Fibroblast of skin of right biceps (primary cell): ENCODE results near the gene BCL2L12.
"Not testable (repeated sequence)": the region's sequence is repeated elsewhere in the genome, so short reads cannot be mapped to it uniquely, and the experiment has no call there.

Experiments
- DNase-seq: peaks from one replicate; pipeline ENCODE4 v3.0.0-alpha.2; 2013

BCL2L12 gene, protein sequence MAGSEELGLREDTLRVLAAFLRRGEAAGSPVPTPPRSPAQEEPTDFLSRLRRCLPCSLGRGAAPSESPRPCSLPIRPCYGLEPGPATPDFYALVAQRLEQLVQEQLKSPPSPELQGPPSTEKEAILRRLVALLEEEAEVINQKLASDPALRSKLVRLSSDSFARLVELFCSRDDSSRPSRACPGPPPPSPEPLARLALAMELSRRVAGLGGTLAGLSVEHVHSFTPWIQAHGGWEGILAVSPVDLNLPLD

GRCh38 chr19:49665351-49666119 is at the start of gene BCL2L12, which contains the start of gene IRF3:
Gene BCL2L12 (plus strand): TSS chr19:49665933. CDS start chr19:49666693, 760 bp downstream.
Gene IRF3 (minus strand): TSS chr19:49665857. CDS start chr19:49664838, 1,019 bp downstream.
- peak; percentile 95 for DNase-seq

DNA sequence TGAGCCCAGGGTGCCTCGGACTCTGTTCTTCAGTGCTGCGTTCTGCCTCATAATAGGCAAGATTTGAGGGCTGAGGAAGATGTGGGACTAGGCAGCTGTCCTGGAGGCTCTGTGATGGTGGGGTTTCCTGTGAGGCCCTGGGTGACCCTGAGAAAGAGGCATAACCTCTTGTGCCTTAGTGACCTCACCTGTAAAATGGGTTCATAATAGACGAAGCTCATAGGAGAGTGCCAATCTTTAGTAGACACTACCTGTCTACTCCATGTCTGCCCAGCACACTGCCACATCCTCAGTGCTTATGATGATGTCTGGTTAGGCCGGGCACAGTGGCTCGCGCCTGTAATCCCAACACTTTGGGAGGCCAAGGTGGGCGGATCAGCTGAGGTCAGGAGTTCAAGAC is 49.2 kb upstream of the BCL2L12 start:
- no peak for DNase-seq

- DNase-seq: no peak
Measured at GRCh38 chr19:49616945-49617344, 48.8 kb upstream of the BCL2L12 start.

- DNase-seq: not testable (repeated sequence)
Measured at GRCh38 chr19:49617860-49618259, 47.9 kb upstream of the BCL2L12 start.

- no peak for DNase-seq
Measured at GRCh38 chr19:49624967-49625910, 40.5 kb upstream of the BCL2L12 start.

GRCh38 chr19:49626226-49626625 is 39.5 kb upstream of the BCL2L12 start:
- no peak for DNase-seq

DNA sequence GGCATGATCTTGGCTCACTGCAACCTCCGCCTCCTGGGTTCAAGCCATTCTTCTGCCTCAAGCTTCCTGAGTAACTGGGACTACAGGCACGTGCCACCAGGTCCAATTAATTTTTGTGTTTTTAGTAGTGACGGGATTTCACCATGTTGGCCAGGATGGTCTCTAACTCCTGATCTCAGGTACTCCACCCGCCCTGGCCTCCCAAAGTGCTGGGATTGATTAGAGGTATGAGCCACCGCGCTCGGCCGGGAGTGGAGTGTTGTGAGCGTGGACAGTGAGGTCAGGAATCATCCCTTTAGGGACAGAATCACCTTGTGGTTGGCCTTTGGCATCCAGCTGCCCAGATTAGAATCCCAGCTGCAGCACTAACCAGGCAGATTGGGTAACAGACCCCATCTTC is 36.1 kb upstream of the BCL2L12 start:
- DNase-seq: no peak

GRCh38 chr19:49631014-49631588 is 34.6 kb upstream of the BCL2L12 start:
- no peak for DNase-seq

DNA sequence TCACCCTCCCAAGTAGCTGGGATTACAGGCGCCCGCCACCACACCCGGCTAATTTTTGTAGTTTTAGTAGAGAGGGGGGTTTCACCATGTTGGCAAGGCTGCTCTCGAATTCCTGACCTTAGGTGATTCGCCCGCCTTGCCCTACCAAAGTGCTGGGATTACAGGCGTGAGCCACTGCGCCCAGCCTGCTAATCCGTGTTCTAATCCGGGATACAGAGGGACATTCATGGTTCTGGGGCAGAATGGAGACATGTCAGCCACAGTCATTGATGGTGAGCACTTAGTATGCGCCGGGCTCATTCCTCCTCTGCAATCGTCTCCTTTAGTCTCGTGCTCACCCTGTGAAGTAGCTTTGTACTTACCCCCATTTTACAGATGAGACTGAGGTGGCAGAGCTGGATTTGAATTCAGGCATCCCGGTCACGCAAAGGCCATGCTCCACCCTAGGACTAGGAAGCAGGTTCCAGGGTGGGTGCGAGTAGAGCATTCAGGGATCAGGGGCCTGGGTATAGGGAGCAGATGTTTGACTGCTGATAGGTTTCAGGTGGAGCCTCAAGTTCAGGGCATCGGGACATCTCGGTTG is 34.0 kb upstream of the BCL2L12 start:
- no peak for DNase-seq

GRCh38 chr19:49632576-49632975 is 33.2 kb upstream of the BCL2L12 start:
- no peak for DNase-seq

DNA sequence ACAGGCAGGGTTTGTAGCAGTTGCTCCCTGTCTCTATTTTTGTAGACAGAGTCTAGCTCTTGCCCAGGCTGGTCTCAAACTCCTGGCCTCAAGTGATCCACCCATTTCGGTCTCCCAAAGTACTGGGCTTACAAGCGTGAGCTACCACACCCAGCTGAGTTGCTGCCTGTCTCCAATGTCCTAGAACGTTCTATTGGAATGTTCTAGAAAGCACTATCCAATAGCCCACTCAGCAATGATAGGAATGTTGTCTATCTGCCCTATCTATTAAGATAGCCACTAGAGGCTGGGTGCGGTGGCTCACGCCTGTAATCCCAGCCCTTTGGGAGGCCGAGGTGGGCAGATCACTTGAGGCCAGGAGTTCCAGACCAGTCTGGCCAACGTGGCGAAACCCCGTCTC is 32.5 kb upstream of the BCL2L12 start:
- DNase-seq: not testable (repeated sequence)

- no peak for DNase-seq
Measured at GRCh38 chr19:49635530-49636232, 30.1 kb upstream of the BCL2L12 start.

DNA sequence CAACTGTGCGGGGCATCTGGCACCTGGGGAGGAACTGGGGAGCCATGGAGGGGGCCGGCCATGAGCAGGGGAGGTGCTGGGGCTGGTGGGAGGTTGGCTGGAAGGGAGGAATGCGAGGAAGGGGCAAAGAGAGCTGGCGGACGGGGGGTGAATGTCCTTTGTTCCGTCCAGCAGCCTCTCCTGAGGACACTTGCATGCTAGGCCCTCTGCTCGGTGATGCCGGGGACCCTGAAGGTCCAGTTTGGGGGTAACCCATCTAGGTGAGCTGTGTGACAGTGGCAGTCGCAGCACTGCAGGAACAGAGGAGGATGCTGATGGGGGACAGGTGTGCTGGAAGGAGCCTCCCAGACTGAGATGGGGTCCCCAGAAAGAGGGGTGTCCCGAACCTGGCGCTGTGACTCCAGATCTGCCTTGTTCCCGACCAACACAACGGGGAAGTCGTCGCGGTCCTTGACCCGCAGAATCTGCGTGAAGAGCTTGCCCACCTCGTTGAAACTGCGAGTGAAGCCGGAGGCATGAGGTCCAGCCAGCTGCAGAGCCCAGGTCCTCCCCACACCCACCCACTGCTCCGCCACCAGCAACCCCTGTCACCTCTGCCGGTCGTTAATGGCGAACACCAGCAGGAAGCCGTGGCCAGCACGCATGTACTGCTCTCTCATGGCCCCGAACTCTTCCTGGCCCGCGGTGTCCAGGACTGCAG is 29.4 kb upstream of the BCL2L12 start:
- no peak for DNase-seq

DNA sequence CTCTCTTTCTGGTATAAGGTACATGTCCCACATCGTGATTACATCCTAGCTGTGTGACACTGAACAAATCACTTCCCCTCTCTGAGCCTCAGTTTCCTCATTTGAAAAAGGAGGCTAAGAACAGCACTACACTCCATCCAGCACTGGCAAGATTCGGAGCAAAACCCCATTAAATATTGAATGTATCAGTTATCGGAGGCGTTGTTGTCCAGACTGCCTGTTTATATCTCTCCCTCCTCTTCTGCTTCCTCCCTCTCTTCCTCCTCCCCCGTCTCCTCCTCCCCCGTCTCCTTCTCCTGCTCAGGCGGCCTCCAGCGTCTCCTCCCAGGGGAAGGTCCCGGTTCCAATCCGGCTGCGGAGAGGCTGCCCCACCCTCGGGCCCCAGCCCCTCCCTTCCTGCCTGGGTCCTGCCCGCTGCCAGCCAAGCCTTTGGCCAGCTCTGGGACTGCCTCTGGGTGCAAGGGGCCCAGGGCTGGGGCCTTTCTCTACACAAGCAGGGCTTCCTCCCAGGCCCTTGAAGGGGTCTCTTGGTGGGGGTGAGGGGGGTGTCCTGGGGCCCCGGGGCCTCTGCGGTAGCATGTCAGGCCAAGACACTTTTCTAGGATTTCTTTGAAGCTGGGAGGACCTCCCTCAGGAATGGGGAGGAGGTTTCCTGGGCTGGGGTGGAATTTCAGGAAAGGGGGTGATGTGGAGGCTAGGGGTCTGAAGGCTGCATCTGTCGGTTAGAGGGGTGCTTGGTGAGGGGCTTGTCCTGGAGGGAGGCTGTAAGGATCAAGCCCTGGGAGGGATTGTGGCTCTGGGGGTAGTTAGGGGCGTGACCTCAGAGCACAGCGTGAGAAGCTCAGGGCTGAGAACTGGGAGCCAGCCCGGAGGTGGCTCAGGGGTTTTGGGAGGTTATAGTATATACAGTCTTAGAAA is 27.7 kb upstream of the BCL2L12 start:
- DNase-seq: peak; percentile 83

DNA sequence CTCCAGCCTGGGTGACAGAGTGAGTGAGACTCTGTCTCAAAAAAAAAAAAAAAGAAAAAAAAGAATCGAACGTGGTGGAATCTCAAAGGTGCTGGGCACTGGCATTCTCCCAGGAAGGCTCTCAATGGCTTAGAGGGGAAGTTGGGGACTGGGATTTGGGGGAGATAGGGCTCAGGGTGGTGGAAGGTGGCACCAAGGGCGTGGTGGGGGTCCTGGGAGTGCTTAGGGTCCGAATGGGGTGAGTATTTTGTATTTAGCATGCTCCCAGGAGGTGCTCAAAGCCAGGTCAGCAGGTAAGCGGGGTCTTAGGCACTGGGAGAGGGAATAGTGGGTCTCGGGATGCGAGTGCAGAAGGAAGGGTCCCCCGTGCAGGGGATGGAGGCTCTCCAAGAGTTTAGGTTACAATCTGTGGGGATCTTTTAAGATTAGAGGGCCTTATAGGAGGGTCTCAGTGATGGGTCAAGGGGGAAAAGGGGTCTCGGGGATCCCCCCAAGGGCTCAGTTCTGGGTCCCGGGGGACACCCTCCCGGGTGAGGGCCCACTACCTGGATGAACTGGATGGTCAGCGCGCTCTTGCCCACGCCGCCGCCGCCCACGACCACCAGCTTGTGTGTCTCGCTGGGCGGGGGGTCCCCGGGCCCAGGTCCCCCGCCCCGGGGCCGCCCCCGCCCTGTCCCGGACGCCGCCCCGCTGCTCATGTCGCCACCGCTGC is 26.2 kb upstream of the BCL2L12 start:
- no peak for DNase-seq

DNA sequence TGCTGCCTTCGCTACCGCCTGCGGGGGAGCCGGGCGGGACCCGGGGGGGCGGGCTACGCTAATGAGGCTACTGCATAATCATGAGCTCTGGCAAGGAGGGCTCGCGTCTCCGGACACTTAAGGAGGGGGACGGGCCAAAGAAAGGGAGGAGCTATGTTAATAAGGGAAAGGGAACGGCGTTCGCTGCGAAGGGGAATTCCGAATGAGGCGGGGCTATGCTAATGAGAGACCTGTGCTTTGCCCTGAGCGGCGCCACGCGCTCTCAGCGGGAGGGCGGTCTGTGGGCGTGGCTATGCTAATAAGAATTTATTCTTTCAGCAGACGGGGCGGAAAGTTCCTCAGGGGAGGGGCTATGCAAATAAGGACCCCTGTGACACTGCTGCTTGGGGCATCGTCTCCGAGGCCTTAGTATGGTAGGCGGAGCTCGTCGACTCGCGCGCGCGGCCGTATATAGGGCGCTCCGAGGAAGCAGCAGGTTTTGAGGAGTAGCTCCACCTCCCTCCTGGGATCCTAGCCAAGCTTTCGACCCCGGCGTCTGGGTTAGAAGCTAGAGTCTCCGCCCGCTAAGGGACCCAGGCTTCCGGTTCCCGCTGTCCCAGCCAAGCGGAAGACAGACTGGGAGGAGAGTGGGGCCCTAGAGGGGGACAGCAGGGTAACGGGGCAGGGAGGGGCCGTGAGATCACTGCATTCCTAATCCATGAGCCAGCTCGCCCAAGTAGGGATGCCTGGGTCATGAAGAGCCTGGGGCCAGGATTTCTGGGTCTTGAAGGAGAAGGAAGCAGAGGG is 25.4 kb upstream of the BCL2L12 start, which contains the start of gene RRAS:
RRAS (minus strand) TSS at position 31 of the 786 bp plus-strand sequence. CDS start 45 bp downstream, outside the sequence.
- peak; percentile 100 for DNase-seq

GRCh38 chr19:49641688-49642491 is 23.8 kb upstream of the BCL2L12 start, which contains the start of gene SCAF1:
Gene SCAF1 (plus strand): TSS chr19:49642209. CDS start chr19:49645027, 2,818 bp downstream.
- DNase-seq: peak; percentile 100
